GM19023 (cell line): Measurements from ENCODE around the gene TLN1.

Experiments
- ATAC-seq: cut with Tn5 transposase; IDR thresholded peaks from one replicate; pipeline ENCODE4 v1.9.1; 2021; ENCODE audit warnings: mild to moderate bottlenecking, moderate library complexity; ENCODE audit not compliant: unreplicated experiment

The TLN1 gene

GRCh38 chr9:35731415-35732184 is 395 bp downstream of the TLN1 start:
- ATAC-seq, result peak; percentile 0

DNA sequence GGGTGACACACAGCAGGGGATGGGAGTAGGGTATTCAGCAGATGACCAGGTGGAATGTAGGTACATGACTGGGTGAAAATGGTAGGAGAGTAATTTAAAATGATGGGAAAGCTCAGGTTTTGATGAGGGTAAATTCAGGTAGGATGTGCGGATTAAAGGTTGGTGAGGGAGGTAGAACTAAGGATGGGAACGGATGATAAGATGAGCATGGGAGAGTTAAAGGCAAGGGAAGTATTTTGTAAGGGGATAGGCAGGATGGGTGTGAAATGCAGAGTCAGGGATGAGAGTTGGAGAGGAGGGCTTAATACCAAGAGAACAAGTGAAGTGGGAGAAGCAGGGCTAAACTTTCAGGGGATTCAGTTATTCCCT is 1.5 kb downstream of the TLN1 start:
- no peak for ATAC-seq

GRCh38 chr9:35729700-35730485 is 2.1 kb downstream of the TLN1 start:
- ATAC-seq, result no peak

DNA sequence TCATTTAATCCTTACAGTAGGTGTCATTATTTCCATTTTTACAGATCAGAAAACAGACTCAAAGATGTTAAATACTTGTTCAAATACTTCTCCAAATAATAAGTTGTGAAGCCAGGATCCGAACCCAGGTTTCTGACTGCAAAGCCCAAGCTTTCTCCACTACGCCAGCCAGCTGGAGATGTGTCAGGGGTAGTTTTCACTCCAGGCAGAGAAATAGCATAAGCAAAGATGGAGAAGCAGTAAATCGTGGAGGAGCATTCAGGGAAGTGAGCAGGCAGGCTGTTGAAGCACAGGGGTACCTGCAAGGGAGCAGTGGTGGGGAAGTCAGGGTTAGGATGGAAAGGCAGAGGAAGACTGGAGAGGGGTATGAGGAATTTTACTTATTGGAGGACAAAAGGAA is 2.9 kb downstream of the TLN1 start:
- ATAC-seq, result no peak

GRCh38 chr9:35728041-35728971 is 3.7 kb downstream of the TLN1 start:
- no peak for ATAC-seq

DNA sequence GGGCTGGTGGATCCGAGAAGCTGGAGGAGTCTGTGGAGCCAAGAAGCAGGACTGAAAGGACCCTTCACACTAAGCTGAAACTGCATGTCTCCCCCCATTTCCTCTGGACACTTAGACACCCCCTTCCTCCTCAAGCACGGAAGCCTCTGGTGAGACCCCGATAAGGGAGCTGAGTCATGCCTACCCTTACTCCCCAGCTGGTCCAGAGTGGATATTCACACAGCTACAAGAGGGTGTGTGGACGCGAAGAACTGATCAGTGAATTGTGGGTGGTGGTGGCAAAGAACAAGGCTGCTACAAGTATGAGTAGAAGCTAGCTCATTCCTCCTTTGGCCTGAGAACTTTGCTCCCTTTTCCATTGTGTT is 4.3 kb downstream of the TLN1 start:
- no peak for ATAC-seq

GRCh38 chr9:35726931-35727330 is 5.1 kb downstream of the TLN1 start:
- ATAC-seq, result no peak

DNA sequence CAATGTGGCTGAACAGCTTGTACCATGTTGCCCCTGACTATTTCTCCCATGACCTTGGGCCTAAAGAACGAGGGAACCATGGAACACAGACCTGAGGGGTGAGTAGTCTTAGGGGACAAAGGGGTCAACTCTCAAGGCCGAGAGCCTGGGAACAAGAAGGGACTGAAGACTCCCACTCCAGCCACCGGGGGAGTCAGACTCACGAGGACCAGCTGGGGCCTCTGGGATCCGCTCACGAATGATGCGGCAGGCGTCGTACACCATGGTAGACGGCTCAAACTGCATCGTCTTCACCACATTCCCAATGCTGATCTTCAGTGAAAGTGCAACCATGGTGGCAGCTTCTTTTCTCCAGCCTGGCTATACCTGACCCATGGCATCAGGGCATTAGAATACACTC is 6.6 kb downstream of the TLN1 start:
- ATAC-seq, result no peak

GRCh38 chr9:35723908-35724307 is 8.1 kb downstream of the TLN1 start:
- no peak for ATAC-seq

DNA sequence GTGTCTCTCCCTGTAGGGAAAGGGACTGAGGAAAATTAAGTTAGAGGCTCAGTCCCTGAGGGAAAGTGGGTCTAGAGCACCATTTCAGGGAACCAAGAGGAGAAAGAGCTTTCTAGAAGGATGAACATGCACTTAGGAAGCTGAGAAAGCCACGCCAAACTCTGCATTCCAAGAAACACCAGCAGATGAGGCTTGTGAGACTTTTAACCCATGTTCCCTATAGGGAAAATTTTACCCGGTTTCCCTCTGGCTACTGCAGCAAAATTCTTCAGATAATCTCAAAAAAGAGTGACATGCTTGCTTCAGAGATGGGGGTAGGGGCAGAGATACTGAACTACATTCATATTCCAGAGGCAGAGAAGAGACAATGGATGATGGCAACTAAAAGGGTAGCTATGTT is 8.6 kb downstream of the TLN1 start:
- ATAC-seq, result no peak

DNA sequence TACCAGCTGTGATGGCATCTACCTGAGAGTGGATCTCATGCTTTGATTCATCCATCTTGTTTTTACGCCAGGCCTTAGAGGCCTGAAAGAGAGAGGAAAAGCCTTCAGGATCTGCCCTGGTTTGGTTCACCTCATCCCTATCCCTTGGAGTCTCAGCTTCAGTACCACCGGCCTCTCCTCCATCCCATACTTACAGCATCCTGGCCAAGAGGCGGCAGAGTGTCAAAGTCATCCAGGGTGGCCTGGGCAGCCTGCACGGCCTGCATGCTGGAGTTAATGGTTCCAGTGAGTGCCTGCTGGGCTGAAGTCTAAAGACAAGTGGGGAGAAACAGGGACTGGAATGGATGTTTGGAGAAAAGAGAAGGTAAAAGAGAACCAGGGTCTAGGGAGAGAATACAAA is 12.4 kb downstream of the TLN1 start:
- ATAC-seq, result no peak

DNA sequence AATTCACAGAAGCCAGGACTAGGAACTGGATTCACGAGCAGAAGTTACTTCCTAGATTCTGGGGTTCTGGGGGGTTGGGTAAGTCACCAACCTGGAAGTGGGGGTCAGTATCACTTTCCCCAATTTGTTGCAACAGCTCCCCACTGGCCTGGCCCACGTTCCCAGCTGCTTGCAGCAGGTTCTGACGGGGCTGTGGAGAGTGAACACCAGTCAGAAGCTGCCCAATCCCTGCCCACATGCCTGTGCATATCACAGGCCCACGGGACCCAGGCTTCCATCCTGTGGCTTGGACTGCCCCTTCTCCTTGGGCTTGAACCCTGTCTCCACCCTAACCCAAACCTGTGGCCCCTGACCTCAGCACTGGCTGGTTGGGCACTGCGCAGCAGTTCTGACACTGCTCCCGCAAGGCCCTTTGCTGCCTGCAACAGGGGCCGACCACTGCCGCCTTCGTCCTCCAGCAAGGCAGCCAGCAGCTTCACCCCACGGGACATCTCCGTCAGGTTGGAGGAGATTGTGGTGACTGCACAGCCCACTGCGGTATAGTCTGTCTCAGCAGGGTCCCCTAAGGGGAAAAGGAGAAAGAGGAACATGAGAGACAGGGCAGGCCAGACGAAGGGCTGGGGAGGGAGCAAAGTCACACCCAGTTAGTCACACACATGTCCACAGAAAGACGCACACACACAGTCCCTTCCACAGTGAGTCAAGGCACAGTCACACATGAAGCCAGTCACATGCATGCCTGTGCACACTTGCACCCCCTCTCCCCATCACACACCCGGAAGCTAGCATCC is 13.1 kb downstream of the TLN1 start:
- ATAC-seq, result no peak

GRCh38 chr9:35717132-35717870 is 14.7 kb downstream of the TLN1 start:
- ATAC-seq, result no peak

DNA sequence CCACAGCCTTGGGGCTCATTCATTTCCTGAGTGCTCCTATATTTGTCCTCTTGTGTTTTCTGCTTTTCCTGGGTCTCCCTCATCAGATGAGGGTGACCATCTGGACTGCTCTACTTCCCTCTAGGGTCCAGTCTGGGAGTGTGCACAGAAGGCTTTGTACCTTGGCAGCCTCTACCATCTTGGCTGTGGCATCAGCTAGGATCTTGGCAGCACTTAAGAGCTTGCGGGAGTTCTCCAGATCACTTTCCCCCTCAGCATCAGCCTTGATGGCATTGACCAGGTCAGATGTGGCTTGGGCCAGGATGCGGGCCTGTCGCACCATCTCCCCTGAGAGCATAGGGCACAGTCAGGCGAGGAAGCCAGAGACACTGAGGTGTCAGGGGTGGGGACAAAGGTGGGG is 15.8 kb downstream of the TLN1 start:
- ATAC-seq, result no peak

- ATAC-seq, result no peak
Measured at GRCh38 chr9:35714579-35715252, 17.3 kb downstream of the TLN1 start.

- ATAC-seq, result no peak
Measured at GRCh38 chr9:35714123-35714522, 17.9 kb downstream of the TLN1 start.

- no peak for ATAC-seq
Measured at GRCh38 chr9:35713578-35713977, 18.4 kb downstream of the TLN1 start.

- no peak for ATAC-seq
Measured at GRCh38 chr9:35712762-35713400, 19.1 kb downstream of the TLN1 start.
